Spinal cord (tissue), 10 donors: ENCODE measurements around the gene GLIS2. TPM values are rescaled to one million over a fixed set of nuclear protein-coding genes. Genes with fewer than 3 reads are reported as not detected.

ENCODE experiments used
- DNase-seq, 6 donors: peaks; one replicate each; pipeline versions ENCODE4 v3.0.0 to v3.0.0-alpha.2; 2013 to 2015; ENCODE audit warnings: low spot score in 6 of 6, low read depth in 4 of 6
- H3K27ac ChIP-seq: one replicate; pipeline ENCODE4 v1.5.1; 2013; ENCODE audit warnings: low read depth, low read length, control low read depth
- H3K27me3 ChIP-seq: one replicate; pipeline ENCODE4 v1.6.1; 2013; ENCODE audit warnings: low read length; ENCODE audit not compliant: control insufficient read depth, insufficient read depth
- H3K36me3 ChIP-seq: one replicate; pipeline ENCODE4 v1.6.1; 2013; ENCODE audit warnings: low read length; ENCODE audit not compliant: control insufficient read depth, insufficient read depth
- H3K4me1 ChIP-seq: one replicate; pipeline ENCODE4 v1.6.1; 2013; ENCODE audit warnings: low read length; ENCODE audit not compliant: control insufficient read depth, insufficient read depth
- H3K4me3 ChIP-seq: one replicate; pipeline ENCODE4 v1.5.1; 2013; ENCODE audit warnings: low read depth, low read length, control low read depth
- H3K9me3 ChIP-seq: one replicate; pipeline ENCODE4 v1.6.1; 2013; ENCODE audit warnings: low read length; ENCODE audit not compliant: control insufficient read depth, insufficient read depth
- WGBS: methylation state at CpG from one replicate; pipeline ENCODE4 v1.1.5; 2013; ENCODE audit warnings: missing lambda C conversion rate; ENCODE audit not compliant: insufficient coverage; 5-methylcytosine and 5-hydroxymethylcytosine counted together
- polyA plus RNA-seq, 2 donors: library from polyadenylated mRNA; unstranded; fragments of 120-200 nt; gene quantifications; one replicate each; pipeline ENCODE4 v1.2.1, GENCODE V29; 2013; ENCODE audit not compliant: insufficient read length in 2 of 2
- total RNA-seq, 2 donors: library from RNA; depleted of rRNA in 1 of 2; stranded (reverse); fragments of 120-200 nt in 1 of 2; fragments of >200 nt in 1 of 2; gene quantifications; one replicate each; pipeline versions ENCODE4 v1.2.3 to v1.2.4, GENCODE V29; 2013 to 2014
- donor health status: healthy.

The GLIS2 gene
- total and polyA plus RNA-seq, 4 donors = 4.9 to 30.9 (median 17.5) TPM

GRCh38 chr16:4318967-4319366 lies 3.1 kb downstream of the GLIS2 start:
- no peaks in the 10 kb centered on the region for H3K9me3 ChIP-seq
- no peak overlapping the region for H3K27ac ChIP-seq
- no peak overlapping the region for H3K4me3 ChIP-seq
- peaks cover 46% of the 10 kb centered on the region for H3K36me3 ChIP-seq
- peaks cover 84% of the 10 kb centered on the region for H3K4me1 ChIP-seq
- no peaks in the 10 kb centered on the region for H3K27me3 ChIP-seq
- no peak for DNase-seq
- 88% methylated on average over 1 of the region's 5 CpGs for WGBS

- DNase-seq = no peak
- Histone ChIP-seq H3K4me3 (no peak overlapping the region), H3K27ac (no peak overlapping the region), H3K36me3 (peaks cover 53% of the 10 kb centered on the region), H3K4me1 (peaks cover 86% of the 10 kb centered on the region), H3K9me3 (no peaks in the 10 kb centered on the region), H3K27me3 (no peaks in the 10 kb centered on the region)
- WGBS = 57% methylated on average over 28 of the region's 37 CpGs
Observed at GRCh38 chr16:4319454-4320421, 3.9 kb downstream of the GLIS2 start.

- Histone ChIP-seq H3K27me3 (no peaks in the 10 kb centered on the region), H3K27ac (no peak overlapping the region), H3K9me3 (no peaks in the 10 kb centered on the region), H3K4me1 (peaks cover 91% of the 10 kb centered on the region), H3K4me3 (no peak overlapping the region), H3K36me3 (peaks cover 54% of the 10 kb centered on the region)
- 65% methylated on average over 15 of the region's 16 CpGs for WGBS
- DNase-seq = no peak
Observed at GRCh38 chr16:4320571-4321137, 4.8 kb downstream of the GLIS2 start.

DNA sequence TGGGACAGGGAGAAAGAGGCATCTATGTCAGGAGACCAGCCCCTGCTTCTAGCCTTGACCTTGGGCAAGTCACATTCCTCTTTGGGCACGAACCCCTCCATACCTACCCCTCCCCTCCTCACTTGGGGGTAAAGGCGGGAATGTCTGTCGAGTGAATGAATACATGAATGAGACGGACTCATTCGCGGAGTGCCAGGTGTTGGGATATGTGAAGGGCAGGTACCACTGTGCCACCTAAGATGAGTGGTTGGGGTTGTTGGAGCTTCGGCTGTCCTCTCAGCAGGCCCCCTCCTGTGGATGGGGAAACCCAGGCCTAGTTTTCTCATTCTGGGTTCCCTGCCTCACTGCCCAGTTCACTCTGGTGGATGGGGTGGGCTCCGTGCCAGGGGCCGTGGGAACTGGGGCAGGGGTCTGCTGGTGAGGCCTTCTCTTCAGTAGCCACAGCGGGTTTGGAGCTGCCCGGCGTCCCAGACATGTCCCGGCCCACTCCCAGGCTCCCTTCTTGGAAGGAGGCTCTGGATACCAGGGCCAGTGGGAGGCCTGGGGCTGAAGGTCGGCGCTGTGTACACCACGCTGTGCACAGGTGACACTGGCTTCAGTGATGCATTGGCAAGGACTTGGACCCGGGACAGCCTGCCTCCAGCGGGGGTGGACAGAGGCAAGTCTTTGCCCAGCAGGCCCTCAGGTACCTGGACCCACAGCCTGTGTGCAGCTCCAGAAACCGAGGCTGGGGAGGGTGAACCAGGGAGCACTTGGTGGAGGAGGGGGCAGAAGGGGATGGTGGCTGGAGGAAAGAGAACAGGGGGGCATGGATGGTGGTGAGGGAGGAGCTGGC lies 5.6 kb downstream of the GLIS2 start:
- WGBS = 84% methylated on average over 17 of the region's 19 CpGs

GRCh38 chr16:4322121-4323052 lies 6.5 kb downstream of the GLIS2 start:
- no peak overlapping the region for H3K4me3 ChIP-seq
- WGBS = 90% methylated on average over 22 of the region's 30 CpGs
- no peak overlapping the region for H3K27ac ChIP-seq
- peaks cover 88% of the 10 kb centered on the region for H3K4me1 ChIP-seq
- H3K27me3 ChIP-seq = no peaks in the 10 kb centered on the region
- no peaks in the 10 kb centered on the region for H3K9me3 ChIP-seq
- H3K36me3 ChIP-seq = peaks cover 50% of the 10 kb centered on the region
- DNase-seq = no peak

More for the DNA sequence above, 5.6 kb downstream of the GLIS2 start:
- DNase-seq = no peak
- Histone ChIP-seq H3K27me3 (no peaks in the 10 kb centered on the region), H3K36me3 (peaks cover 54% of the 10 kb centered on the region), H3K4me1 (peaks cover 90% of the 10 kb centered on the region), H3K27ac (no peak overlapping the region), H3K9me3 (no peaks in the 10 kb centered on the region), H3K4me3 (no peak overlapping the region)

GRCh38 chr16:4323071-4323844 lies 7.4 kb downstream of the GLIS2 start:
- Histone ChIP-seq H3K36me3 (peaks cover 47% of the 10 kb centered on the region), H3K9me3 (no peaks in the 10 kb centered on the region), H3K27me3 (no peaks in the 10 kb centered on the region), H3K27ac (peak overlapping the region; percentile 70), H3K4me1 (peaks cover 85% of the 10 kb centered on the region), H3K4me3 (no peak overlapping the region)
- 52% methylated on average over 18 of the region's 21 CpGs for WGBS
- no peak for DNase-seq

DNA sequence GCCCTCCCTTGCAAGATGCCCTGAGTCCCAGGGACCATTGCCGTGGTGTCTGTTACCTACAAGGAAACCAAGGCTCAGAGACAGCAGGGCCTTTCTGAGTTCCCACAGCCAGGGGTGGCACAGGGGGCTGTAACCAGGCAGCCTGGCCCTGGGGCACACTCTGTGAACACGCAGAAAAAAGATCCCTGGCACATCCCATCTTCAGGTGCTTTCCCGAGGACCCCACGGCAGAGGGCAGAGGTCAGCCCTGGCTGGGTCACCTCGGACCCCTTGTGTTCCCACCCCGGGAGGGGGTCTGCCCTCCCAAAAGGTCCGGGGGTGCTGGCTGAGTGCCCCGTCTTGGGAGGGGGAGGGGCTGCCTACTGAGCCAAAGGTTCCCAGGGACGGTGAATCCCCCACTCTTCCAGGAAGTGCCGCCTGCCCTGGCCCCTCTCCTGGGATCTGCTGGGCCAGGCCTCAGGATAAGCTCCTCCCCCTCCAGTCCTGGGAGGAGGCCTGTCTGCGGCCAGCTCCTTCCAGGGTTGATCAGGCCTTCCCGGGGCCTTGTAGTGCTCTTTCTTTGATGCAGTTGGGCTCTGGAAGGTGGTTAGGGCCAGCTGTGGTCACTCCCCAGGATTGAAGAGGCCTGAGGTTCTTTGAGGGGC lies 8.1 kb downstream of the GLIS2 start:
- Histone ChIP-seq H3K27ac (peak overlapping the region; percentile 70), H3K4me1 (peaks cover 85% of the 10 kb centered on the region), H3K4me3 (no peak overlapping the region), H3K36me3 (peaks cover 50% of the 10 kb centered on the region), H3K27me3 (no peaks in the 10 kb centered on the region), H3K9me3 (no peaks in the 10 kb centered on the region)
- WGBS = 47% methylated on average over 5 of the region's 12 CpGs
- DNase-seq = no peak
